ENCODE measurements around the gene CCL26. TPM values are rescaled to one million over a fixed set of nuclear protein-coding genes. Genes with fewer than 3 reads are reported as not detected.

Gene CCL26
- total and polyA plus RNA-seq, 2 of the 13 experiments (the other 11 are each of a cell fraction or from before 2014, with no cell fraction given): 0.16 TPM; not detected in 1

GRCh38 chr7:75804004-75804403 lies 32.0 kb upstream of the CCL26 start:
- Histone ChIP-seq H3K9ac (ENCODE audit: insufficient read depth, low read depth, low read length) (no peak overlapping the region), H3K79me2 (ENCODE audit: insufficient read depth, low read length) (no peaks in the 10 kb centered on the region), H3K4me2 (ENCODE audit: low read depth, low read length) (no peak overlapping the region), H3K9me3 (ENCODE audit: low read length) (peaks cover 22% of the 10 kb centered on the region), H3K27ac (ENCODE audit: extremely low read length, insufficient read depth, low read length) (no peak overlapping the region), H3K4me1 (ENCODE audit: insufficient read depth, low read length) (no peaks in the 10 kb centered on the region), H3K27me3 (ENCODE audit: control insufficient read depth in 1 of 2, insufficient read depth in 2 of 2, low read length in 2 of 2) (no peaks in the 10 kb centered on the region; a peak in 2 of 5 replicates), H2AFZ (ENCODE audit: low read length) (no peak overlapping the region), H3K36me3 (replicated peaks in 1 of 2; ENCODE audit: control insufficient read depth in 1 of 2, insufficient read depth in 2 of 2, low read length in 2 of 2) (no peaks in the 10 kb centered on the region), H4K20me1 (ENCODE audit: insufficient read depth, low read length) (no peaks in the 10 kb centered on the region), H3K4me3 (replicated peaks in 1 of 3; ENCODE audit: insufficient read depth in 1 of 3, low read depth in 2 of 3, low read length in 3 of 3) (no peak overlapping the region)
- TF ChIP-seq TFDP2 (CRISPR knock-in tag; IDR thresholded peaks at IDR 0.05) (no peak), SRSF9 (IDR thresholded peaks at IDR 0.05; ENCODE audit: borderline replicate concordance, insufficient read depth, low read depth, low read length, poor library complexity, severe bottlenecking) (no peak), CREBL2 (CRISPR knock-in tag; IDR thresholded peaks at IDR 0.05; ENCODE audit: borderline replicate concordance) (no peak), ZMAT5 (CRISPR knock-in tag; IDR thresholded peaks at IDR 0.05; ENCODE audit: borderline replicate concordance, low read depth) (no peak), CREM (IDR thresholded peaks at IDR 0.05) (no peak), CREM (CRISPR knock-in tag; IDR thresholded peaks at IDR 0.05) (no peak), GTF3A (CRISPR knock-in tag; conservative IDR thresholded peaks at IDR 0.05) (no peak), RBM39 (IDR thresholded peaks at IDR 0.05; ENCODE audit: low read depth, low read length, poor library complexity, severe bottlenecking) (no peak), SRY (CRISPR knock-in tag; IDR thresholded peaks at IDR 0.05) (no peak), GFI1 (CRISPR knock-in tag; IDR thresholded peaks at IDR 0.05; ENCODE audit: borderline replicate concordance) (no peak), TBL1XR1 (IDR thresholded peaks at IDR 0.05; ENCODE audit: borderline replicate concordance, low read length, partially characterized antibody) (no peak), TIGD3 (CRISPR knock-in tag; IDR thresholded peaks at IDR 0.05; ENCODE audit: borderline replicate concordance) (no peak), SMYD3 (CRISPR knock-in tag; IDR thresholded peaks at IDR 0.05) (no peak), PCBP2 (optimal IDR thresholded peaks at IDR 0.05; ENCODE audit: low read depth, low read length, poor library complexity, severe bottlenecking) (no peak)
- intact Hi-C loops (cut with micrococcal nuclease; ENCODE audit: unreplicated experiment) (no loop called here), in situ Hi-C loops (cut with HindIII; ENCODE audit: extremely low pct_ligation_motif_present, low pct_unique_long_range_greater_than_20kb) (no loop called here)
- DNase-seq (ENCODE audit: low spot score) (no peak), FAIRE-seq (no peak), ATAC-seq (no peak)
- ChIA-PET POLR2A (no interaction called here), CTCF (ENCODE audit: low intra/inter-chr PET ratio, low total read pairs) (no interaction called here)
- WGBS (ENCODE audit: low lambda C conversion rate): 35% methylated on average over 2 of the region's 2 CpGs
- BruUV-seq (replicated peaks): no TSS peak

Data from HepG2 (cell line).